Keratinocyte (primary cell): ENCODE results near the gene PRRC2B. TPM values are rescaled to one million over a fixed set of nuclear protein-coding genes. Genes with fewer than 3 reads are reported as not detected.

Source experiments
- DNase-seq: peaks from one replicate; pipeline ENCODE4 v3.0.0-alpha.2; 2011; ENCODE audit warnings: low read depth, missing footprints, low spot score
- FAIRE-seq: peaks from 2 replicates; lab custom pipeline; 2011; peaks lifted over from hg19 to GRCh38; lab: Jason Lieb, UNC
- H2AFZ ChIP-seq: 2 replicates; pipeline ENCODE4 v1.6.0; 2012; ENCODE audit warnings: low read length, control low read depth, inconsistent platforms; ENCODE audit not compliant: control insufficient read depth
- H3K27ac ChIP-seq: 2 replicates; pipeline ENCODE4 v1.5.1; 2011; ENCODE audit warnings: low read length; ENCODE audit not compliant: control insufficient read depth, insufficient read depth
- H3K27me3 ChIP-seq: 3 replicates; pipeline ENCODE4 v1.6.0; 2011; ENCODE audit warnings: low read length; ENCODE audit not compliant: control insufficient read depth, insufficient read depth; ENCODE audit errors: extremely low read depth
- H3K36me3 ChIP-seq, 2 experiments: 2 replicates in 1 of 2; 3 replicates in 1 of 2; pipeline ENCODE4 v1.5.1; 2011; ENCODE audit warnings: low read length in 2 of 2, mild to moderate bottlenecking in 1 of 2; ENCODE audit not compliant: control insufficient read depth in 2 of 2, insufficient read depth in 2 of 2; ENCODE audit errors: extremely low read depth in 1 of 2
- H3K4me1 ChIP-seq: 3 replicates; pipeline ENCODE4 v1.5.1; 2011; ENCODE audit warnings: low read length; ENCODE audit not compliant: control insufficient read depth, insufficient read depth; ENCODE audit errors: extremely low read depth
- H3K4me2 ChIP-seq: 3 replicates; pipeline ENCODE4 v1.6.0; 2011; ENCODE audit warnings: low read depth, low read length; ENCODE audit not compliant: control insufficient read depth, insufficient read depth; ENCODE audit errors: extremely low read depth
- H3K4me3 ChIP-seq, 3 experiments: fragments of 200-600 bp in 1 of 3; sonication (generic) in 1 of 3; 2 replicates in 2 of 3; 3 replicates in 1 of 3; pipeline ENCODE4 v1.5.1; 2011 to 2016; ENCODE audit warnings: low read length in 3 of 3, mild to moderate bottlenecking in 3 of 3, control low read depth in 2 of 3, inconsistent platforms in 1 of 3, low read depth in 1 of 3, mixed read lengths in 1 of 3, mixed run types in 1 of 3, moderate library complexity in 1 of 3; ENCODE audit not compliant: control insufficient read depth in 2 of 3, insufficient read depth in 2 of 3; ENCODE audit errors: extremely low read depth in 1 of 3
- H3K79me2 ChIP-seq: 2 replicates; pipeline ENCODE4 v1.6.0; 2012; ENCODE audit warnings: low read length; ENCODE audit not compliant: control insufficient read depth, insufficient read depth
- H3K9ac ChIP-seq: 3 replicates; pipeline ENCODE4 v1.6.0; 2011; ENCODE audit warnings: low read length; ENCODE audit not compliant: control insufficient read depth, insufficient read depth; ENCODE audit errors: extremely low read depth
- H3K9me1 ChIP-seq: 3 replicates; pipeline ENCODE4 v1.6.0; 2011; ENCODE audit warnings: low read length; ENCODE audit not compliant: control insufficient read depth, insufficient read depth; ENCODE audit errors: extremely low read depth
- H3K9me3 ChIP-seq: 2 replicates; pipeline ENCODE4 v1.5.1; 2012; ENCODE audit warnings: low read depth, low read length; ENCODE audit not compliant: control insufficient read depth
- H4K20me1 ChIP-seq: 3 replicates; pipeline ENCODE4 v1.6.0; 2011; ENCODE audit warnings: low read length; ENCODE audit not compliant: control insufficient read depth, insufficient read depth; ENCODE audit errors: extremely low read depth
- CTCF ChIP-seq, 3 experiments: IDR thresholded peaks in 1 of 3; conservative IDR thresholded peaks in 1 of 3; optimal IDR thresholded peaks in 1 of 3; 2 replicates in 2 of 3; 3 replicates in 1 of 3; pipeline versions ENCODE3 to v1.5.1; 2011; ENCODE audit warnings: low read length in 3 of 3, mild to moderate bottlenecking in 3 of 3, moderate library complexity in 2 of 3, control low read depth in 1 of 3, inconsistent platforms in 1 of 3; ENCODE audit not compliant: insufficient read depth in 2 of 3; ENCODE audit errors: extremely low read depth in 1 of 3
- EZH2 ChIP-seq: IDR thresholded peaks from one replicate; pipeline ENCODE4 v1.6.1; 2012; ENCODE audit warnings: inconsistent platforms, mild to moderate bottlenecking, low read length, moderate library complexity
- dilution Hi-C: fragments of 300-500 bp; cut with MboI; formaldehyde crosslinking; loops from one replicate; pipeline ENCODE4 v1.7.0; 2020; ENCODE audit warnings: low sequenced_read_pairs; ENCODE audit not compliant: extremely low pct_ligation_motif_present
- polyA plus RNA-seq, 5 experiments: library from polyadenylated mRNA; depleted of rRNA in 3 of 5; stranded (reverse) in 3 of 5; stranded (forward) in 1 of 5; unstranded in 1 of 5; fragments of >200 nt; gene quantifications; 1 replicate in 1 of 5; 2 replicates in 3 of 5; 3 replicates in 1 of 5; pipeline versions ENCODE4 v1.2.1 to v1.2.3, GENCODE V29; 2011 to 2012; ENCODE audit warnings: missing spikeins in 2 of 5, low read depth in 1 of 5, low replicate concordance in 1 of 5

PRRC2B gene
- polyA plus RNA-seq, 1 donor (not counting 4 experiments of a cell fraction or from before 2014, with no cell fraction given) = 20.8 TPM

- no peak overlapping the region for H3K4me2 ChIP-seq
Observed at GRCh38 chr9:131420980-131421624, 27.2 kb downstream of the PRRC2B start.

GRCh38 chr9:131421691-131422090, 27.8 kb downstream of the PRRC2B start:
- H3K4me1 ChIP-seq = peaks cover 53% of the 10 kb centered on the region
- H3K27me3 ChIP-seq = no peaks in the 10 kb centered on the region
- TF ChIP-seq EZH2 = no peak
- TF ChIP-seq CTCF (optimal IDR thresholded peaks at IDR 0.05 in 1 of 3, IDR thresholded peaks at IDR 0.05 in 1 of 3, conservative IDR thresholded peaks at IDR 0.05 in 1 of 3; ENCODE audit: extremely low read depth in 1 of 3, insufficient read depth in 2 of 3, low read length in 3 of 3) = no peak
- no peak for FAIRE-seq
- no peak overlapping the region for H2AFZ ChIP-seq
- H3K9me3 ChIP-seq = no peaks in the 10 kb centered on the region
- peaks cover 82% of the 10 kb centered on the region for H4K20me1 ChIP-seq
- H3K4me3 ChIP-seq = no peak overlapping the region
- H3K9ac ChIP-seq = no peak overlapping the region
- peaks cover 90% of the 10 kb centered on the region for H3K79me2 ChIP-seq
- no peak overlapping the region for H3K27ac ChIP-seq
- H3K9me1 ChIP-seq = peaks cover 26% of the 10 kb centered on the region
- H3K36me3 ChIP-seq = peaks cover 11 to 15% of the 10 kb centered on the region in 2 experiments
- no peak overlapping the region for H3K4me2 ChIP-seq
- dilution Hi-C loops = no loop called here
- DNase-seq = no peak

More at GRCh38 chr9:131420980-131421624, 27.2 kb downstream of the PRRC2B start:
- DNase-seq (no peak), FAIRE-seq (peak; percentile 44)
- Histone ChIP-seq H3K4me1 (peaks cover 53% of the 10 kb centered on the region), H3K9ac (no peak overlapping the region), H3K36me3 (peaks cover 10 to 11% of the 10 kb centered on the region in 2 experiments), H3K9me3 (no peaks in the 10 kb centered on the region), H3K27ac (no peak overlapping the region), H2AFZ (no peak overlapping the region), H3K79me2 (peaks cover 90% of the 10 kb centered on the region), H3K4me3 (no peak overlapping the region), H3K27me3 (no peaks in the 10 kb centered on the region), H4K20me1 (peaks cover 79% of the 10 kb centered on the region), H3K9me1 (peaks cover 23% of the 10 kb centered on the region)
- peak in 1 of 3 experiments; percentile 11 for TF ChIP-seq CTCF (optimal IDR thresholded peaks at IDR 0.05 in 1 of 3, IDR thresholded peaks at IDR 0.05 in 1 of 3, conservative IDR thresholded peaks at IDR 0.05 in 1 of 3; ENCODE audit: extremely low read depth in 1 of 3, insufficient read depth in 2 of 3, low read length in 3 of 3)
- TF ChIP-seq EZH2 = no peak
- dilution Hi-C loops = no loop called here
